GM12801 (cell line): ENCODE results near the gene GSE1.

ENCODE experiments used
- CTCF ChIP-seq: IDR thresholded peaks from one replicate; pipeline ENCODE4 v1.5.1; 2011; ENCODE audit warnings: control low read depth; ENCODE audit not compliant: insufficient read length; ENCODE audit errors: extremely low read depth

Gene GSE1

GRCh38 chr16:85583491-85584181 lies 29.5 kb upstream of the GSE1 start:
- TF ChIP-seq CTCF: no peak

- no peak for TF ChIP-seq CTCF
These were observed 28.9 kb upstream of the GSE1 start for GRCh38 chr16:85584267-85584666.

DNA sequence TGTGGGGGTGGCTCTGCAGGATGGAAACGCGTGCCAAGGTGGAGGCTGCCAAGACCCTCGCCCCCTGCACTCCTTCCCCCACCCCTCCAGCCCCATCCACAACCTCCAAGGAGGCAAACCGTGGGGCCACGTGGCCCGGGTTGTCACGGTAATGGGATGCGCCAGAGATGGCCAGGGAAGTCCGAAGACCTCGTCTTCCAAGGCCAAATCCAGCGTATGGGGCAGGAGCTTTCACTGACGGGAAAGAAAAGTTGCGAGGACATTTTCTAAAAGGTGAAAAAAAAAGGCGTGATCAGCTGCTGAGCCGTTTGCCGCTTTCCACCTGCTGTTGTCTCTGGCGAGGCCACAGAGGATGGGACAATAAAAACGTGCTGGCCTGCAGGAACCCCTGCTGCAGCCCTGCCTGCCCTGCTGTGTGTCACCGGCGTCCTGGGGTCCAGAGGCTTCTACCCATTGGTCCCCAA lies 28.3 kb upstream of the GSE1 start:
- no peak for TF ChIP-seq CTCF

DNA sequence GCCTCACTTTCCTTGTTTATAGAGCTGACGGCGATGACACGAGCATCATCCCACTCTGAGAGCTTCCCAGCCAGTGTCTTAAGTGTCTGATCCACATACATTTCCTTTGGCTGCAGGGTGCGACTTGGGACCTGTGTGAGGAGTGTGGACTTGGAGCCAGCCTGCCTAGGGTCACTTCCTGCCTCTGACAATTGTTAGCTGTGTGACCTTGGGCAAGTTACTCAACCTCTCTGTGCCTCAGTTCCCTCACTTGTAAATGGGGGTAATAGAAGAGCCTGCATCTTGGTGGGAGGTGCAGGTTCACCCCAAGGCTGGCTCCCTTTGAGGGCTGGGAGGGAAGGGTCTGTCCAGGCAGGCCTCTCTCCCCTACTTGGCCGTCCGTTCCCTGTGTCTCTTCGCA lies 27.4 kb upstream of the GSE1 start:
- no peak for TF ChIP-seq CTCF

DNA sequence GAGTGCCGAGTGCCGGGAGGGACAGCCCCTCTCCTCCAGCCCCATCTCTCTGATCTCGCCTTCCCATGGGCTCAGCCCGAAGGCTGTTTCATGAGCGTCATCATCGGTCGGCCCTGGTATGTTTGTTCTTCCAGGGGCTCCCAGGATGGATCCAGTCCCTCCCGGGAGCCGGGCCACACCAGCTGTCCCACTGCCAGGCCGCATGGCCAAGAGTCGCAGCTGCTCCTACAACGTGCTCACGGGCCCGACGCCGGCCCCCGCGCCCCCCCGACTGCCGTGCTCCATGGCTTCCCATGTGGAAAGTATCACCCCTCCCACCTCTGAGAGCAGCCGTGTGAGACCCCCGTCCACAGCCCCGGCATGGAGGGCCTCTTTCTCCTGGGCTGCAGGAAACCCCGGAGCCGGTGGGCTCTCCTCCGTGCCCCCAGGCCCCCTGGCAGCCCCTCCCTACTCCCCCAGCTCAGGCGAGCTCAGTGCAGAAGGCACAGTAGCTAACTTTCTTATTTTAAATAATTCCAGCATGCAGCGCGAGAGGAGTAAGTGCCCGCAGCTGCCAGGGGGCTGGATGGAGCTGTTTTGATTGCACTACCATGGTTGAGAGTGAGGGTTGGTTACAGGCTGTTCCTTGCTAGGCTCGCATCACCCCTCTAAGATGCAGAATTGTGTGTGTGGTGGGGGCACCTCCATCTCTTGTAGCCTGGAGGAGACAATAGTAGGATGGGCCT lies 26.6 kb upstream of the GSE1 start:
- no peak for TF ChIP-seq CTCF

DNA sequence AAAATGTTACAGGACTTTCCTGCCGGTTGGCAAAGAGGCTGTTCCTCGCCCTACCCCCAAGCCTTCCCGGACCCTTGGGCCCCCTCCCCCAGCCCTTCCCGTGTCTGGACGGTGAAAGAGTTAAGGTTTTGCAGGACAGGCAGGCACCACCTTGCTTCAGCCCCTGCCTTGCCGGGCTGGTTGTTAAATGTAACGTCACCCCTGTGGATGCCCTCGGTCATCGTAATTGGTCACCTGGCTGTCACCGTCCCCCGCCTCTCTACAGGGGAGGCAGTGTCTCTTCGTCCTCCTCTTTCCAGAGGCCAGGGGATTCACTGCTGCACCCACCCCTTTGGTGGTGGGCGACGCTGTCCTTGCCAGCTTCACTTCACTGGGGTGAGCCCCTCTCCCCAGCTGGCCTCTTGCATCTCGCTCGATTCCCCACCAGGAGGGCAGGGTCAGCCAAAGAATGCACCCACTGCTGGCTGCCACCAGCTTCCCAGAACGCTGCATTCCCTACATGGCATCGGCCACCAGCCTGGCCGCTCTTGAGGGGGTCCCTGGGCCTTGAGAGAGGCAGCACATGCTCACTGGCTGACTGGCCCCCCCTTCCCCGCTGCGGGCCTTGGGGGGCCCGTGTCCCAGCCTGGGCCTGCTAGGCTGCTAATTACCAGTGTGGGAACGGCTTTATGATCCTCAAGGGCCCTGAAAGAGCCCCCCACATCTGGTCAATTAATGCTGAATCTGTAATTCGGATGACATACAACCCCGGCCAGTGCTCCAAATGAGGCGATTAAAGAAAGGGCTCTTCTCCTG lies 25.2 kb upstream of the GSE1 start:
- TF ChIP-seq CTCF: no peak
